HG03460 (cell line): ENCODE data around the gene COL9A3.

Source experiments
- ATAC-seq: cut with Tn5 transposase; IDR thresholded peaks from one replicate; pipeline ENCODE4 v1.9.1; 2021; ENCODE audit not compliant: unreplicated experiment

COL9A3 gene

DNA sequence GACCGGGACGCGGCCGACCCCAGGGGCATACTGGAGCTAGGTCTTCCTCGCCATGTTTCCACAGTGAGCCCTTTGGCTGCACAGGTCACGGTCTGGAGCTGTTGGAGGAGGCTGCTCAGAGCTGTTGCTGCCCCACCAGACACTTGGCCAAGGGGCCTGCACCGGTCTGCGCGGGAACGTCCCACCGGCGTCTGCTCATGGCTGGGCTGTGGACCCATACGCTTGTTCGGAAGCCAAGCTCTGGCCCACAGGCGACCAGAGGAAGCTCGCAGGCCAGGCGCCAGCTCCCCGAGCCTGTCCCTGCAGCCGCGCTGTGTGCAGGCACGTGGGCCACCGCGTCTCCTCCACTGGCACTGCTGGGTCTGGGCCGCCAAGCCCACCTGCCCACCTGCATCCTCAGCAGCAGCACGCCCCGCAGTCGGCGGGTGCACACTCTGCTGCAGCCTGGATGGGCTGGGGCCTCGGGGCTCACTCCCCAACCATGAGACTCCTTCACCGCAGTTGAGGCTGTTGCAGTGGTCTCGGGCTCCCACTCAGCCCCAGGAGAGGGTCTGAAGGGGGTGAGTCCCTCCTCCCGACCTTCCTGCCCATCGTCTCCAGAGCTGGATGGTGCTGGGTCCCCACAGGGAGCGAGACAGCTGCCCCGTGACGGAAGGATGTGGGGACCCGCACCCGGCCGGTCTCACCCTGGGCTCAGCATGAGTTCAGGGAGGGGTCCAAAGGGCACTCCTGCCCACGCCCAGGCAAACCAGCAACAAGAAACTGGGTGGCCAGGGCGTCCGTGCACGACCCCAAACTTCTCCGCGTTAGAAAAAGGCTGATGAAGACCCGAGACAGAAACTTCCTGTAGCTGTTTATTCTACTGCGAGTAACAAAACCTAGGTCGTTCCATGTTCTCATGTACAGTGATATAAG lies 60.3 kb downstream of the COL9A3 start:
- ATAC-seq = no peak

DNA sequence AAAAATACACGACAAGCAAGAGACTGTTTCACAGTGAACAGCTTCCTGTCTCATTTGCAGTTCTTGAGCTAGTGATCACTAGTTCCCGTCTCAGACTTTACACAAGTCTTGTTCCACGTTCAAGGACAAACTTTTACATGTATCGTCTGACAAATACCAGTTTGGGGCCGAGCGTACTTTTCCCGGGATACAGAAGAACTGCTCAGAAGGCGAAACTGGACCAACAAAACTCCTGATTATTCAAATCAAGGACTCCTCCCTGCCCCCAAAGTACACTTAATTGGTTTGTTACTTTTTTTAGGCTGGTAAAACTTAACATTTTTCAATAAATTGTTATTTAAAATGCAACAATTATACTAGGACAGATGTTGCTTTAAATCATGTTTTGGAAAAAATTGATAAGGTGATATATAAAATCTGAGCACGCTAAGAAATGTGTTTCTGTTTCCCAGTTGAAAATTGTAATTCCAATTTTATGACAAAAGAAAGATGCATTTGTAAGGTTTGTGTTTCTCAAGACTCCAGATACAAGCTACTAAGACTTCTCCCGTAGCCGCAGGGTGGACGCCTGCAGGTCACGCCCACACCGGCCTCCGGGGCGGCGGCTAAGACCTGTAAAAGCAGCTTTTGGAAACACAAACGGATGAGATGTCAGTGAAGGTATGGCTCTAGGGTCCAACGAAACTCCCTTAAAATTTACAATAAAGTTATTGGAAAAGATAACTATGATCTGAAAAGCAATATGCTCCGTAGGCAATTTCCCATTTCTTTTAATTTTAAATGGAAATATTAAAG lies 61.6 kb downstream of the COL9A3 start:
- ATAC-seq = no peak

- no peak for ATAC-seq
Measured at GRCh38 chr20:62879275-62880146, 62.7 kb downstream of the COL9A3 start.

- ATAC-seq = no peak
Measured at GRCh38 chr20:62880147-62880934, 63.5 kb downstream of the COL9A3 start.

DNA sequence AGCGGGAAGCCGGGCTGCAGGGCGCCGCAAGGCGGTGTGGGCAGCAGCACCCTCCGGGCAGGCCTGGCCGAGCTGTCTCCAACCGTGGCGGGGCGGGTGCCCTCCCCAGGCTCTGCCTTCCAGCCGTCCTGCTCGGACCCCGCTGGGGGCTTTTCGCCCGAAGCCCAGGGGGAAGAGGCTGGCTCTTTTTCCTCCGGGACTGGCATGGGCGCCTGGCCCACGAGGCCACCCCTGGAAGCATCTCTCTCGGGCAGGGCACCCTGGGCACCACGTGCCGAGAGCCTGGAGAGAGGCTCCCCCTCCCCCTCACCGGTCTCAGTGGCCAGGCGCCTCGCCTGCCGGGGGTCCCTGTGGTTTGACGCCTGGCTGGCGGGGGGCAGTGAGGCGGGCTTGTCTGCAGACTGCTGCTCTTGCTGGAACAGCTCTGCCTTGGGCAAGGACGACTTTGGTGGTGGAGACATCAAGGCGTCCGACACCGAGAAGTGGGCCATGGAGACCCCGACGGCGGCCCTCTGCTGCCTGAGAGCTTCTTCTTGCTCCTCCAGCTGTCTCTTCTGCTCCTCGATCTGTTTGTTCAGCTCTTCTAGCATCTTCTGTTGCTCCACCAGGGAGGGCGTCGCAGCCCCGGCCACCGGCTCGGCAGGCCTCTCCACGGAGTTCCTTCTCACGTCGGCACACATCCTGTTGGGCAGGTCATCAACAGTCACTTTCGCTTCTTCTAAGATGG lies 64.2 kb downstream of the COL9A3 start:
- no peak for ATAC-seq

DNA sequence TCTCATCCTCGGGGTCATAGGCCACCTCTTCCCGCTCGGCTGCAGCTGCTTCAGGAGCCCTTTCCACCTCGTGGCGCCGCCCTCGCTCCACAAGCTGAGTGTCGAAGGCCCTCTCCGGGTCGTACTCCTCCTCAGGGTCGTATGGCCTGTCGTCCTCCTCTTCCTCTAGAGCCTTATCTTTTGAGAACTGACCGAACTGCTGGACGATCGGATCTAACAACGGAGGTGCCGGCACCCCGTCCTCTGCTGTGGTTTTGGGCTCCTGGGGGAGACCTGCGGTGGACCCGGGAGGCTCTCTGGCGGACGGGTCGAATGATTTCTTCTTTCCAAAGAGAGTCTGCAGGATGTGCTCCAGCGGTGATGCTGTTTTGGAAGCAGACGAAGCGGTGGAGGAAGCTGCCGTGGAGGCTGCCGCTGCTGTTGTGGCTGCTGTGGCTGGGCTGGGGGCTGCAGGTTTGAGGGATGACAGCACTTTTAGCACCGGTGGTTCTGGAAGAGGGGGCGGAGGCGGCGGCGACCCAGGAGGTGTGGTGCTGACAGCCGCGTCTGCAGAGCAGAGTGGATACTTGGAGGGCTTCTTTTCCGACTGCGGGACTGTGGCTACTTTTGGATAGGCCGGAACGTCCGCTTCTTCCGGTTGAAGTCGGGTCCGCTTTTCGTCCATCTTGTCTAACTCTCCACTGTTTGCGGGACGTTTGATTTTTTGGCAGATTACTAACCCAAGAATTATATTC lies 65.0 kb downstream of the COL9A3 start:
- no peak for ATAC-seq

GRCh38 chr20:62882426-62882825 lies 65.6 kb downstream of the COL9A3 start:
- ATAC-seq = no peak

DNA sequence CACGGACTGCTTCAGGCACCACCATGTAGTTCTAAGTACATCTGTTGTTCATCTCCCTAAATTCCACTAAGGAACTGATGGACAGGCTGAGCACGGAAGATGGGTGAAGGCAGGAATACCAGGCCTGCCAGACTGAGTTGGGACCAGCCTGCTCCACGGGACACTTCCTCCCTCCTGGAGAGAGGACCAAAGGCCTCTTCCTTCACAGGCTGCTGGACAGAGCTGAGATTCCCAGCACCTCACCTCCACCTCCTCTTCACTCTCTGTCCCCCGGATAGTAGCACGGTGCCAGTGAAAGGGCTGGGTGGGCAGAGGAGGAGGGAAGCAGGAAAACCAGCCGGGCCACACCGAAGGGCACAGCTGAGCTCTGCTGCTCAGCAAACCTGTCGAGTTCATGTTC lies 67.7 kb downstream of the COL9A3 start:
- no peak for ATAC-seq

DNA sequence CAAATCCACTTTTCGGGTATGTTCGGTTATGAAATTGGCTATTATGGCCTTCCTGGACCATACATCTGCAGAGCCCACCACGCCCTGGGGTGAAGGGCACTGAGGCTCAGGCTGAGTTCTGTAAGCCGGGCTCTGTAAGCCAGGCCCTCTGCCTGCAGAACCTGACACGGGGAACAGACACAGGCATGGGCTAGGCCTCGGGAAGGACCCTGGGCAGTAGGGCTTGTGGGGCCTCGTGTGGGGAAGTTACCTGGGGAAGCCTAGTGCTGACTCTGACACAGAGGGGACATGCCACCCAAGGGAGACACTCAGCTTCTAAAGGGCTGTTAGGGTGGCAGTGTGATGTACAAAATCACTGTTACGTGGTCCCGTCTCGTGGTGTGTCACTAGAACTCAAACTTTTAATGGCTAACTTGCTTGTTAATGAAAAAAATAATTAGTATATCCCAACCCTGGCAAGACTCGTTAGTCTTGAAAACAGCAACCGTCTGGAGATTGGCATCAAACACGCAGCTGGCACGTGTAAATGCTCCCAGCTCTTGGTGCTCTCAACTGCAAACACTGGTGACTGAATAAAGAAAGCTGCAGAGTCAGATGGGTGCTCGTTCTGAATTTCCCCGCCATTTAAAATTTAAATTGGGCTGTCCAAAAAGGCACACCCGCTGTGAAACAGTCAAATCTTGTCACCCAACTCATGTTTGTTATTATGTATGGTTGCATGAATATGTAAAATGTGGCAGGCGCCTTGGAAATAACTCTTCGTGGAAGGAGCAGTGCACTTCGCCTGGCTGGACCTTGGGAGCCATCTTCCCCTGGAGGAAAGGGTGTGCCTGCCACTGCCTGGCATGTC lies 68.4 kb downstream of the COL9A3 start:
- no peak for ATAC-seq

GRCh38 chr20:62885896-62886708 lies 69.3 kb downstream of the COL9A3 start:
- no peak for ATAC-seq

GRCh38 chr20:62886709-62887058 lies 69.8 kb downstream of the COL9A3 start:
- ATAC-seq = no peak

- no peak for ATAC-seq
Measured at GRCh38 chr20:62887152-62887859, 70.5 kb downstream of the COL9A3 start.

DNA sequence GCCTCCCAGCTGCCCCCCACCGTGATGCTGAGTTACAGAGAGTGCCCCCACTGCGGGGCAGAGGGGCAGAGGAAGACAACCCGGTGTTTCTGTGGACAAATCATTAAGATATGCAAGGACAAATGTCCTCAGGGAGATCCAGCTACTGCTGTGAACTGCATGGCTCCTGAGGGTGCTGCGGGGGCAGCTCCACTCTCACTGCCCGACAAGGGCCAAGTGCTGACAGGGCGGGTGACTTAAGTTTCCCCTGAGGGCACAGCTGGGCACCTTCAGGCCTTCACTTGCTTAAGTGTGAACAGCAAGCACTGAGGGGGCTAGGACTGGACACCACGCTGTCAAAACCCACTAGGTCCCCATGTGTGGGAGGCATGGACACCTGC lies 71.0 kb downstream of the COL9A3 start:
- no peak for ATAC-seq

GRCh38 chr20:62888406-62888805 lies 71.6 kb downstream of the COL9A3 start:
- ATAC-seq = no peak

GRCh38 chr20:62888910-62889309 lies 72.1 kb downstream of the COL9A3 start:
- no peak for ATAC-seq

- ATAC-seq = no peak
Measured at GRCh38 chr20:62889411-62889810, 72.6 kb downstream of the COL9A3 start.

DNA sequence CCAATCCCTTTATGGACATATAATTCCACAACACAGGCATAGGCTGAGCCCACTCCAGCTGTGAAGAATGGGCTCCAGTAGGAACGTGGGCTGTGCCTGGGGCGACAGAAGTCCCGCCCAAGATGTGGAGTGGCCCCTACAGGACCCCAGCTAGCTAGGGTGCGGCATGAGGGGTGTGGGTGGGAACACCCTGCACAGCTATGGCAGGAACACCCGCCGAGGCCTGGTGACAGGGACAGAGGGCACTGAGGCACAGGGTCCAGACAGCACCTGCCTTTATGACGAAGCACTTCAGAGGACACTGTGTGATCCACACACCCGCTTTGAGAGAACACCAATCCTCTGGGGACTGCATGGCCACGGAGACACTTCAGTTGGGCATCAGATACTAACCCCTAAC lies 73.0 kb downstream of the COL9A3 start:
- ATAC-seq = no peak
